GM12864 (cell line): ENCODE measurements around the gene KIAA1671.

Experiments used
- DNase-seq: peaks from one replicate; pipeline ENCODE4 v3.0.0-alpha.2; 2011; ENCODE audit warnings: low read depth
- H3K4me3 ChIP-seq: 2 replicates; pipeline ENCODE4 v1.5.1; 2011; ENCODE audit warnings: mild to moderate bottlenecking, low read depth, low read length, control low read depth
- TF ChIP-seq, protein P1 (sequence below): IDR thresholded peaks from 2 replicates; pipeline ENCODE4 v1.5.1; 2011; ENCODE audit warnings: low read depth, mild to moderate bottlenecking, moderate library complexity, low read length, control low read depth, inconsistent platforms; ENCODE audit errors: missing control alignments

KIAA1671 gene

DNA sequence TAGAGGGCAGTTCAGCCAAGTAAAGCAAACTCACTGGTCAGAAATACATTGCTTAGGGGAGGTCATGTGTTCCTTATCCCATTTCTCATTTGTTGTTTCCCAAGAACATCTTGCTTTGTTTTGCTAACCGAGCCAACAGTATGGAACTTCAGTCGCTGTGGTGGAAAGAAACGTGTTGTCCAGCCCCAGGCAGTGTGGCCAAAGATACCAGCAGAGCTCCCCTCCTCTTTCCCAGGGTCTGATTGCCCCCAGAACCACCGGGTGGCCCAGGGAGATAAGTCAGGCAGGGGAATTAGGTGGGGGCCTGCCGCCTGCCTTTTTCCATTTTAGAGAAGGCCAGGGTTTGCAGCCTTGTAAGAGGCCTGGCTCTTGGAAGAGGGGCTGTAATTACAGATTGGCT lies 148.4 kb downstream of the KIAA1671 start:
- DNase-seq: no peak
- H3K4me3 ChIP-seq: no peak overlapping the region
- TF ChIP-seq, protein P1, sequence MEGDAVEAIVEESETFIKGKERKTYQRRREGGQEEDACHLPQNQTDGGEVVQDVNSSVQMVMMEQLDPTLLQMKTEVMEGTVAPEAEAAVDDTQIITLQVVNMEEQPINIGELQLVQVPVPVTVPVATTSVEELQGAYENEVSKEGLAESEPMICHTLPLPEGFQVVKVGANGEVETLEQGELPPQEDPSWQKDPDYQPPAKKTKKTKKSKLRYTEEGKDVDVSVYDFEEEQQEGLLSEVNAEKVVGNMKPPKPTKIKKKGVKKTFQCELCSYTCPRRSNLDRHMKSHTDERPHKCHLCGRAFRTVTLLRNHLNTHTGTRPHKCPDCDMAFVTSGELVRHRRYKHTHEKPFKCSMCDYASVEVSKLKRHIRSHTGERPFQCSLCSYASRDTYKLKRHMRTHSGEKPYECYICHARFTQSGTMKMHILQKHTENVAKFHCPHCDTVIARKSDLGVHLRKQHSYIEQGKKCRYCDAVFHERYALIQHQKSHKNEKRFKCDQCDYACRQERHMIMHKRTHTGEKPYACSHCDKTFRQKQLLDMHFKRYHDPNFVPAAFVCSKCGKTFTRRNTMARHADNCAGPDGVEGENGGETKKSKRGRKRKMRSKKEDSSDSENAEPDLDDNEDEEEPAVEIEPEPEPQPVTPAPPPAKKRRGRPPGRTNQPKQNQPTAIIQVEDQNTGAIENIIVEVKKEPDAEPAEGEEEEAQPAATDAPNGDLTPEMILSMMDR: no peak

DNA sequence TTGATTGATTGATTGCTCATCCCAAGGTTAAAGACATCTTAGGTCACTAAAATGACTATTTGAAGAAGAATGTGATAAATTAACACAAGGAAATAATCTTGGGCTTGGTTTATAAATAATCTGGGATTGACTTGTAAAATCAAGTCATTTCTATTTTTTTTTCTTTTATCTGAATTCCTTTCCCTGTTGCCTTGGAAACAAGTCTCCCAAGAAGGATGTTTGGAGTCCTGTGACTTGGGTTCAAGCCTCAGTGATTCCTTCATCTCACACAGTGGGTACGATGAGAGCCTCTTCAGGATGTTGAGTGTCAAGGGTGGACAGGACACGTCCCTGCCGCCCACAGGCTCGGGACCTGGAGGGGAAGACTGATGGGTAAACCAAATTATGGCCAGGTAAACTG lies 149.0 kb downstream of the KIAA1671 start:
- no peak for DNase-seq
- TF ChIP-seq, protein P1: no peak
- no peak overlapping the region for H3K4me3 ChIP-seq

DNA sequence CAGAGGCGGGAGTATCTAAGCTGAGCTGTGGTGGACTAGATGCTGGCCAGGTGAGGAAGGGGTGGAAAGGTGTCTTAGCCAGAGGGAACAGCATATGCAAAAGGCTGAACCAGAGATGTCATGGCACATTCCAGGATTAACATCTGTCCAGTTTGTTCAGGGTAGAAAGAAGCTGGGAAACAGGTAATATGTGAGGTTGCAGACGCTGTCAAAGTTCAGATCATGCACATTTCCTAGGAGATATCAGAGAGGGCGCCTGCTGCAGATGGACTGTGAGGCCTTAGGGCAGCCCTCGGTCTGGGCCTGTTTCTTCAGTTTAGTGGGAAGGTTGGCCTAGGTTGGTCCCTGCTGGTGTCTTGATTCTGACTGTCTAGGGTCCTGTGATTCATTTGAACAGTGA lies 149.5 kb downstream of the KIAA1671 start:
- TF ChIP-seq, protein P1: no peak
- H3K4me3 ChIP-seq: no peak overlapping the region
- no peak for DNase-seq

DNA sequence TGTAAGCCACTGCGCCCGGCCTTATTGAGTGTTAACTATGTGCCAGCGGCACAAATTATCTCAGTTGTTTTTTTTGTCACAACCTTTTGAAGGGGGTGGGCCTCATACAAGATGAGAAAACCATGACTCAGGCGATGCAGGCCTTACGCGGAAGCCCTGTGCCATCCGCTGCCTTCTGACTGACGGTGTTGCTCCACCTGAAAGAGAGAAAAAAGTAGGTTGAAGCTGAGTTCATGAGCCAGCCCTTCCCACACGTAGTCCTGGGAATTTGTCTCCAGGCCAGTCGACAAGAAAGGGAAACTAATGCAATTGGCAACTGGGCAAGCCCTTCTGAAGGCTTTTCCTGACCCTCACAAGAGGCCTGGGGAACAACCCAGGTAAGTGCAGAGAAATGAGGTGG lies 150.2 kb downstream of the KIAA1671 start:
- no peak for DNase-seq
- TF ChIP-seq, protein P1: no peak
- no peak overlapping the region for H3K4me3 ChIP-seq

DNA sequence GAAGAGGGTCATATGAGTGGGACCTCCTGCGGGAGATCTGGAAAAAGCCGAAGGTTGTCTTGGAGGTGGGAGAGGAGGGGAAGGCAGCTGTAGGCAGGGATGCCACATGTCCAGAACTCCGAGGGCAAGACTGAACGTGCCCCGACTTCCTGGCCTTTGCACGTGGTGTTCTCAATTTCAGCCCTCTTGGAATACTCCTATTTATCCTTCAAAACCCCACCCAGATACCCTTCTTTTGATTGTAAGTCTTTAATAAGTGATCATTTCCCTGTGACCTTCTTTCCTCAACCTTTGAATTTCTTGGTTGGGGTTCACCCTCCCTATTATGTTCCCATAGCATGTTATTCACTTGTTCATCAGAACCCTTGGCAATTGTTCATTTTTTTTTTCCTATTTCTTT lies 151.9 kb downstream of the KIAA1671 start:
- TF ChIP-seq, protein P1: no peak
- no peak for DNase-seq
- no peak overlapping the region for H3K4me3 ChIP-seq

DNA sequence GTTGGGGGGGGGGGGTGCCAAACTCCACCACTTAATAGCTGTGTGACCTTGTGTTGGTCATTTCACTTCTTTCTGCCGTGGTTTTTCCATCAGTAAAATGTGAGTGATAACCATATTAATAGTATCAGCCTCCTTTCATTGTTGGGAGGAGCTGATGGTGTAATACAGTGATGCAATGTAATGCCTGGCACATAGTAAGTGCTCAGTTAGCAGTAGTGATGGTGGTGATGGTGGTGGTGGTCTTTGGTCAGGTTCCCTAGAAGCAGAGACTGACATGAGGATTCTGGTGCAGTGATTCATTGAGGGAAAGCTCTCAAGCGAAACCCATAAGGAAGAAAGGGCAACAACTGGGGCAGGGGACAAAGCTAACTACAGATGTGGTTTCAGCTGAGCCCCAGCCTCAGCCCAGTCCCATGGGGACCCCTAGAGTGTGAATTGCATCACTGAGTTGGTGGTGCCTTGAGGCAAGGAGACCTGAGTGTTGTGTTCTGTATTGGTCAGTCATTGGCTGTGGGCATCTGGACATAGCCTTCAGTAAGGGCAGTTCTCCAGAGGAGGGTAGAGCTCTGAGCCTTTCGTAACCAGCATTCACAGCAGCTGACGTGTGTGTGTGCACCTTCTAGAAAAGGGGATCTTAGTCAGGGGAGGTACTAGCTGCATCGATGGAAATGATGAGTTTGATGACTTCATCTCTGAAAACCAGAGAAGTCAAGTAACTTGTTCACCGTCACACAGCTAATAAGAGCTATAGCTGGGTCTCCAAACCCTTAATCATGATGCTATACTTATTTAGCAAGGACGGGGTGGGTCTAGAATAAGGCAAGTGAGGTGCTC lies 153.5 kb downstream of the KIAA1671 start:
- no peak for DNase-seq
- H3K4me3 ChIP-seq: no peak overlapping the region
- TF ChIP-seq, protein P1: no peak
